ENCODE results near the gene SYNPO.

SYNPO gene

GRCh38 chr5:150640311-150641005 is at the start of gene SYNPO:
TSS of gene SYNPO (plus strand) at chr5:150640660. CDS start at chr5:150648276, 7,616 bp downstream.
- peak; percentile 94 for DNase-seq

GRCh38 chr5:150590979-150591695 is 49.3 kb upstream of the SYNPO start:
- DNase-seq = no peak

GRCh38 chr5:150593593-150593992 is 46.9 kb upstream of the SYNPO start:
- DNase-seq = no peak

GRCh38 chr5:150593996-150594395 is 46.5 kb upstream of the SYNPO start:
- no peak for DNase-seq

GRCh38 chr5:150595466-150596031 is 44.9 kb upstream of the SYNPO start:
- DNase-seq = no peak

- DNase-seq = no peak
Measured at GRCh38 chr5:150596313-150596712, 44.1 kb upstream of the SYNPO start.

- DNase-seq = no peak
Measured at GRCh38 chr5:150596826-150597225, 43.6 kb upstream of the SYNPO start.

GRCh38 chr5:150598006-150598405 is 42.5 kb upstream of the SYNPO start:
- DNase-seq = no peak

- no peak for DNase-seq
Measured at GRCh38 chr5:150598821-150599273, 41.6 kb upstream of the SYNPO start.

GRCh38 chr5:150599281-150599680 is 41.2 kb upstream of the SYNPO start:
- DNase-seq = no peak

- DNase-seq = peak; percentile 15
Measured at GRCh38 chr5:150599917-150600511, 40.4 kb upstream of the SYNPO start.

GRCh38 chr5:150600616-150601490 is 39.6 kb upstream of the SYNPO start:
- DNase-seq = no peak

GRCh38 chr5:150601491-150602345 is 38.7 kb upstream of the SYNPO start:
- DNase-seq = no peak

- DNase-seq = no peak
Measured at GRCh38 chr5:150603052-150603451, 37.4 kb upstream of the SYNPO start.

- no peak for DNase-seq
Measured at GRCh38 chr5:150603491-150603890, 37.0 kb upstream of the SYNPO start.

GRCh38 chr5:150604010-150604409 is 36.5 kb upstream of the SYNPO start:
- DNase-seq = no peak

- DNase-seq = no peak
Measured at GRCh38 chr5:150604894-150605440, 35.5 kb upstream of the SYNPO start.

GRCh38 chr5:150605546-150605945 is 34.9 kb upstream of the SYNPO start:
- no peak for DNase-seq

- no peak for DNase-seq
Measured at GRCh38 chr5:150606476-150606875, 34.0 kb upstream of the SYNPO start.

GRCh38 chr5:150607105-150607504 is 33.4 kb upstream of the SYNPO start:
- no peak for DNase-seq

GRCh38 chr5:150607991-150608390 is 32.5 kb upstream of the SYNPO start:
- DNase-seq = no peak

Data from amniotic stem cell (primary cell).